ENCODE measurements around the gene TFCP2L1.
"Not testable (repeated sequence)": the region's sequence is repeated elsewhere in the genome, so short reads cannot be mapped to it uniquely, and the experiment has no call there.

TFCP2L1 gene

DNA sequence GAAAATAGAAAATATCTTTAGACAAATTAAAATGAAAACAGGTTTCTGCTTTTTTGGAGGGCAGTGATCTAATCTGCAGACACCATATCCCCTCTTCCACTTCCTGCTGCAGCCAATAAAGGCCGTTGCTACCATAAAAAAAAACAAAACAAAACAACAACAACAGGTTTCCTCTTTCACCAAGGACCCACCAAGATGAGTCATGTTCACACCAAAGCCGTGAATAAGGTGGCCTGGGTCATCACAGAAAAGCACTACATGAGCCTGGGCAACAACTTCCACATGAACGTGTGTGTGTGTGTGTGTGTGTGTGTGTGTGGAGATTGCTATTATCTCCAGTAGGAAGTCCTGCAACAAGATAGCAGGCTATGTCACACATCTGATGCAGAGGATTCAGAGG, 24.8 kb upstream of the TFCP2L1 start:
- Histone ChIP-seq H3K36me3 (no peaks in the 10 kb centered on the region), H3K27ac (no peak overlapping the region), H3K9me3 (no peaks in the 10 kb centered on the region), H3K4me1 (no peaks in the 10 kb centered on the region), H3K27me3 (peaks cover 0 to 14% of the 10 kb centered on the region in 2 donors), H3K4me3 (no peak overlapping the region)
- intact Hi-C loops (cut with DNase I; ENCODE audit: low total_unique reads): no loop called here
- DNase-seq: no peak
- TF ChIP-seq CTCF (IDR thresholded peaks at IDR 0.05): no peak

- Histone ChIP-seq H3K9me3 (no peaks in the 10 kb centered on the region), H3K36me3 (no peaks in the 10 kb centered on the region), H3K27ac (no peak overlapping the region), H3K4me3 (no peak overlapping the region), H3K27me3 (peaks cover 0 to 17% of the 10 kb centered on the region in 2 donors), H3K4me1 (no peaks in the 10 kb centered on the region)
- DNase-seq: no peak
- intact Hi-C loops (cut with DNase I; ENCODE audit: low total_unique reads): no loop called here
- no peak for TF ChIP-seq CTCF (IDR thresholded peaks at IDR 0.05)
Measured at GRCh38 chr2:121309323-121309722, 24.3 kb upstream of the TFCP2L1 start.

DNA sequence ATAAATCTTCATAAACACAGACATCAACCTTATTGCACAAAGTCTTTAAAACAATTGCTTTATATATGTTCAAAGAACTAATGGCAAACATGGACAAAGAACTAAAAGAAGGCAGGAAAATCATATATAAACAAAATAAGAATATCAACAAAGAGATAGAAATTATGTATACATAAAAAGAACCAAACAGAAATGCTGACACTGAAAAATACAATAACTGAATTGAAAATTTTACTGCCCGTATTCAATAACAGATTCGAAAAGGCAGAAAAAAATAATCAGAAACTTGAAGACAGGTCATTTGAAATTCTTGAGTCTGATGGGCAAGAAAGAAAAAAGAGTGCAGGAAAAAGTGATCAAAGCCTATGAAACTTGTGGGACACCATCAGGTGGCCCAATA, 22.0 kb upstream of the TFCP2L1 start:
- Histone ChIP-seq H3K27ac (no peak overlapping the region), H3K9me3 (no peaks in the 10 kb centered on the region), H3K4me1 (no peaks in the 10 kb centered on the region), H3K27me3 (peaks cover 0 to 17% of the 10 kb centered on the region in 2 donors), H3K36me3 (no peaks in the 10 kb centered on the region), H3K4me3 (no peak overlapping the region)
- TF ChIP-seq CTCF (IDR thresholded peaks at IDR 0.05): no peak
- intact Hi-C loops (cut with DNase I; ENCODE audit: low total_unique reads): no loop called here
- DNase-seq: no peak

- no peak for DNase-seq
- no peak overlapping the region for H3K27ac ChIP-seq
- H3K27me3 ChIP-seq: peaks cover 0 to 17% of the 10 kb centered on the region in 2 donors
- no peak overlapping the region for H3K4me3 ChIP-seq
- H3K9me3 ChIP-seq: no peaks in the 10 kb centered on the region
- H3K36me3 ChIP-seq: no peaks in the 10 kb centered on the region
- intact Hi-C loops (cut with DNase I; ENCODE audit: low total_unique reads): loop anchor here (2.0 kb wide), 1 partner anchor 34 kb away; no protein-coding TSS in a partner anchor
- no peak for TF ChIP-seq CTCF (IDR thresholded peaks at IDR 0.05)
- no peaks in the 10 kb centered on the region for H3K4me1 ChIP-seq
Measured at GRCh38 chr2:121304941-121305340, 19.9 kb upstream of the TFCP2L1 start.

- Histone ChIP-seq H3K4me3 (no peak overlapping the region), H3K27ac (no peak overlapping the region), H3K9me3 (no peaks in the 10 kb centered on the region), H3K4me1 (no peaks in the 10 kb centered on the region), H3K36me3 (no peaks in the 10 kb centered on the region), H3K27me3 (peaks cover 0 to 15% of the 10 kb centered on the region in 2 donors)
- DNase-seq: no peak
- intact Hi-C loops (cut with DNase I; ENCODE audit: low total_unique reads): loop anchor here (2.0 kb wide), 1 partner anchor 33 kb away; no protein-coding TSS in a partner anchor
- no peak for TF ChIP-seq CTCF (IDR thresholded peaks at IDR 0.05)
Measured at GRCh38 chr2:121303531-121304263, 18.7 kb upstream of the TFCP2L1 start.

DNA sequence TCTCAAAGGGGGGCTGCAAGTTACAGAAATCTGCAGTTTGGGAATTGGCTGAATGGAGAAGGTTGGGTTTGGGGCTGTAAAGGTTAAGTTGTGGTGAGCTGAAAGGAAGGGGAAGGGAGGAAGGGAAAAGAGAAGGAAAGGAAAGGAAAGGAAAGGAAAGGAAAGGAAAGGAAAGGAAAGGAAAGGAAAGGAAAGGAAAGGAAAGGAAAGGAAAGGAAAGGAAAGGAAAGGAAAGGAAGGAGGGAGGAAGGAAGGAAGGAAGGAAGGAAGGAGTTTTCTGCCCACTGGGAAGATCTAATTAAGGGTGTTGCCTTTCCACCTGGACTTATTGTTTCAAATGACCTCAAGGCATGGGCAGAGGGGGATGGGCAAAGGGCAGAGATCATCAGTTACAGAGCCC, 16.2 kb upstream of the TFCP2L1 start:
- H3K27me3 ChIP-seq; H3K9me3 ChIP-seq; intact Hi-C loops (cut with DNase I; ENCODE audit: low total_unique reads); H3K4me3 ChIP-seq; H3K36me3 ChIP-seq; H3K4me1 ChIP-seq; DNase-seq; H3K27ac ChIP-seq: not testable (repeated sequence)

All from tibial artery (tissue), 4 donors.